ENCODE results near the gene ALK. TPM values are rescaled to one million over a fixed set of nuclear protein-coding genes. Genes with fewer than 3 reads are reported as not detected.

Gene ALK
- total and polyA plus RNA-seq, 10 of the 15 experiments (the other 5 are each of a cell fraction or from before 2014, with no cell fraction given) = 0.11 TPM; not detected in 9

GRCh38 chr2:29520001-29520400, 401.4 kb downstream of the ALK start (continued):
- no peak for TF ChIP-seq HDAC6 (IDR thresholded peaks at IDR 0.05; ENCODE audit: unreplicated experiment)
- TF ChIP-seq IRF3 (IDR thresholded peaks at IDR 0.05) = no peak
- no peak for TF ChIP-seq HSF1 (IDR thresholded peaks at IDR 0.05; ENCODE audit: low read depth, low read length)
- TF ChIP-seq CHD1 (IDR thresholded peaks at IDR 0.05; ENCODE audit: low read depth, low read length) = no peak
- no peak for TF ChIP-seq TCF3 (IDR thresholded peaks at IDR 0.05; ENCODE audit: borderline replicate concordance, insufficient read depth, low read depth, low read length)
- TF ChIP-seq NBN (IDR thresholded peaks at IDR 0.05) = no peak
- no peak for TF ChIP-seq RELA (IDR thresholded peaks at IDR 0.05; ENCODE audit: borderline replicate concordance, partially characterized antibody)
- no peak for TF ChIP-seq REST (IDR thresholded peaks at IDR 0.05; ENCODE audit: low read depth, low read length)
- TF ChIP-seq ZZZ3 (IDR thresholded peaks at IDR 0.05; ENCODE audit: control insufficient read depth, insufficient read length, low read depth) = no peak

Measured in GM12878 (cell line).